ENCODE results near the gene FBXO31. TPM values are rescaled to one million over a fixed set of nuclear protein-coding genes. Genes with fewer than 3 reads are reported as not detected.

Gene FBXO31
- total and polyA plus RNA-seq, 9 of the 15 experiments (the other 6 are each of a cell fraction or from before 2014, with no cell fraction given): 0.18 to 33.3 (median 10.9) TPM

- TF ChIP-seq TFAP4 (CRISPR knock-in tag; IDR thresholded peaks at IDR 0.05; ENCODE audit: borderline replicate concordance) (no peak), KHSRP (IDR thresholded peaks at IDR 0.05) (no peak)
These were observed 9.3 kb downstream of the FBXO31 start (continued) for GRCh38 chr16:87374313-87374712.

- Histone ChIP-seq H3K4me2 (ENCODE audit: insufficient read depth, low read length) (no peak overlapping the region), H3K9me1 (ENCODE audit: control insufficient read depth, insufficient read depth, low read length) (no peaks in the 10 kb centered on the region), H3K4me1 (replicated peaks in 1 of 2; ENCODE audit: control insufficient read depth in 2 of 2, insufficient read depth in 2 of 2, low read length in 2 of 2) (peaks cover 17 to 19% of the 10 kb centered on the region in 2 experiments; a peak in 4 of 5 replicates), H3K4me3 (no peak overlapping the region), H3K27me3 (ENCODE audit: control insufficient read depth in 2 of 2, insufficient read depth in 2 of 2, low read length in 2 of 2) (no peaks in the 10 kb centered on the region), H3K9me3 (replicated peaks; ENCODE audit: control insufficient read depth, insufficient read depth, low read depth, low read length) (no peaks in the 10 kb centered on the region), H3K9ac (ENCODE audit: insufficient read depth in 1 of 2, low read depth in 2 of 2, low read length in 2 of 2) (no peak overlapping the region), H3K27ac (ENCODE audit: extremely low read depth, low read depth, low read length) (no peak overlapping the region), H4K20me1 (replicated peaks; ENCODE audit: control insufficient read depth, insufficient read depth, low read length) (peaks cover 9% of the 10 kb centered on the region; the same call in 1 of the 2 replicates), H3K36me3 (ENCODE audit: control insufficient read depth, insufficient read depth, low read length) (peaks cover 16% of the 10 kb centered on the region; the same call in 2 of the 3 replicates), H3K79me2 (ENCODE audit: control insufficient read depth, insufficient read depth, low read length) (peaks cover 83% of the 10 kb centered on the region), H2AFZ (ENCODE audit: low read depth, low read length) (no peak overlapping the region)
- ATAC-seq (no peak), FAIRE-seq (no peak), DNase-seq (ENCODE audit: extremely low read depth in 1 of 4, low spot score in 3 of 4) (no peak)
- intact Hi-C loops (cut with micrococcal nuclease): no loop called here
- POLR2A ChIA-PET: interaction anchor here (1.5 to 2.5 kb wide), 2 partner anchors 9 kb away, joined by 3 to 13 read pairs; no protein-coding TSS in a partner anchor
- CTCF ChIA-PET (ENCODE audit: low intra/inter-chr PET ratio): no interaction called here
- no TSS peak for BruUV-seq (replicated peaks)
- TF ChIP-seq YY1 (IDR thresholded peaks at IDR 0.05; ENCODE audit: borderline replicate concordance in 1 of 3, control insufficient read depth in 1 of 3, extremely low read depth in 1 of 3, insufficient read depth in 3 of 3, insufficient read length in 1 of 3, insufficient replicate concordance in 2 of 3, low read depth in 1 of 3, low read length in 2 of 3): no peak
- TF ChIP-seq TSC22D4 (tag; IDR thresholded peaks at IDR 0.05): no peak
- no peak for TF ChIP-seq SIN3A (IDR thresholded peaks at IDR 0.05; ENCODE audit: borderline replicate concordance in 2 of 2, control insufficient read depth in 1 of 2, low read depth in 2 of 2, low read length in 2 of 2)
- TF ChIP-seq ZNF79 (CRISPR knock-in tag; IDR thresholded peaks at IDR 0.05; ENCODE audit: low read depth): no peak
- no peak for TF ChIP-seq TAF1 (IDR thresholded peaks at IDR 0.05; ENCODE audit: control insufficient read depth, extremely low read depth, insufficient read depth, low read length, severe bottlenecking)
- no peak for TF ChIP-seq STAG1 (CRISPR knock-in tag; IDR thresholded peaks at IDR 0.05; ENCODE audit: borderline replicate concordance)
- no peak for TF ChIP-seq ZNF668 (CRISPR knock-in tag; IDR thresholded peaks at IDR 0.05)
- TF ChIP-seq BRD9 (IDR thresholded peaks at IDR 0.05; ENCODE audit: low read depth, partially characterized antibody): no peak
- no peak for TF ChIP-seq PPARD (CRISPR knock-in tag; IDR thresholded peaks at IDR 0.05)
- TF ChIP-seq CXXC5 (CRISPR knock-in tag; IDR thresholded peaks at IDR 0.05): no peak
- TF ChIP-seq DDX20 (tag; IDR thresholded peaks at IDR 0.05; ENCODE audit: low read depth): no peak
- no peak for TF ChIP-seq PHF21A (IDR thresholded peaks at IDR 0.05; ENCODE audit: borderline replicate concordance, low read depth)
- TF ChIP-seq ZKSCAN8 (CRISPR knock-in tag; IDR thresholded peaks at IDR 0.05): no peak
- in situ Hi-C loops (cut with MboI): no loop called here
- WGBS (ENCODE audit: insufficient coverage, low coverage, missing lambda C conversion rate): 100% methylated on average over 3 of the region's 4 CpGs
These were observed 11.3 kb downstream of the FBXO31 start for GRCh38 chr16:87372305-87372704.

Measured in K562 (cell line).